Gastrocnemius medialis (tissue), 4 donors: ENCODE measurements around the gene PARD6G. TPM values are rescaled to one million over a fixed set of nuclear protein-coding genes. Genes with fewer than 3 reads are reported as not detected.

Experiments
- ATAC-seq, 2 donors: fragments of 150-250 bp; one replicate each; pipeline ENCODE4 v1.9.1; 2016
- DNase-seq, 2 donors: peaks; one replicate each; pipeline ENCODE4 v3.0.0-alpha.2; 2019
- H3K27ac ChIP-seq, 4 donors: fragments of 200-600 bp; sonication (generic); 1 replicate in 1 of 4; 2 replicates in 3 of 4; pipeline ENCODE4 v1.5.1; 2016 to 2018; ENCODE audit warnings: mild to moderate bottlenecking in 2 of 4, moderate library complexity in 1 of 4
- H3K27me3 ChIP-seq, 3 donors: fragments of 200-600 bp; sonication (generic) in 2 of 3; 1 replicate in 1 of 3; 2 replicates in 2 of 3; pipeline versions ENCODE4 v1.5.1 to v1.6.0; 2016 to 2019; ENCODE audit warnings: mild to moderate bottlenecking in 1 of 3, moderate library complexity in 1 of 3
- H3K36me3 ChIP-seq, 2 donors: fragments of 200-600 bp; sonication (generic) in 1 of 2; one replicate each; pipeline ENCODE4 v1.5.1; 2017 to 2018
- H3K4me1 ChIP-seq, 2 donors: fragments of 200-600 bp; sonication (generic) in 1 of 2; one replicate each; pipeline ENCODE4 v1.5.1; 2016 to 2017; ENCODE audit warnings: mild to moderate bottlenecking in 2 of 2
- H3K4me3 ChIP-seq, 4 donors: fragments of 200-600 bp; sonication (generic) in 3 of 4; 1 replicate in 1 of 4; 2 replicates in 3 of 4; pipeline ENCODE4 v1.5.1; 2016 to 2019; ENCODE audit warnings: mild to moderate bottlenecking in 2 of 4
- H3K9me3 ChIP-seq, 3 donors: fragments of 200-600 bp; sonication (generic) in 2 of 3; 1 replicate in 1 of 3; 2 replicates in 2 of 3; pipeline ENCODE4 v1.5.1; 2016 to 2019
- POLR2A ChIP-seq, 2 donors: fragments of 450-650 bp; IDR thresholded peaks; one replicate each; pipeline ENCODE4 v1.6.1; 2017; ENCODE audit warnings: antibody characterized with exemption in 2 of 2, mild to moderate bottlenecking in 2 of 2, moderate library complexity in 2 of 2
- in situ Hi-C, 4 donors: fragments of 200-750 bp; cut with MboI; loops; one replicate each; pipeline versions ENCODE4 v1.15.0 to v1.8.0; 2017; ENCODE audit warnings: low sequenced_read_pairs in 4 of 4
- intact Hi-C: fragments of 100-400 bp; cut with DNase I; formaldehyde crosslinking; loops from one replicate; pipeline ENCODE4 v1.15.1; 2023; ENCODE audit warnings: low total_unique reads
- total RNA-seq, 4 donors: library from RNA; depleted of rRNA; stranded (reverse); fragments of >200 nt; gene quantifications; one replicate each; pipeline versions ENCODE4 v1.1.0 to v1.2.3, GENCODE V29; 2016
- TF ChIP-seq, protein P1 (sequence below), 5 experiments: fragments of 450-650 bp in 3 of 5; fragments of 200-600 bp in 2 of 5; sonication (generic) in 2 of 5; IDR thresholded peaks in 4 of 5; conservative IDR thresholded peaks in 1 of 5; 1 replicate in 4 of 5; 2 replicates in 1 of 5; pipeline ENCODE4 v1.5.1; 2016 to 2019; ENCODE audit warnings: antibody characterized with exemption in 5 of 5, mild to moderate bottlenecking in 3 of 5, moderate library complexity in 3 of 5

PARD6G gene
- total RNA-seq, 4 donors from 2014 or later: 0.39 to 9.2 (median 0.48) TPM

DNA sequence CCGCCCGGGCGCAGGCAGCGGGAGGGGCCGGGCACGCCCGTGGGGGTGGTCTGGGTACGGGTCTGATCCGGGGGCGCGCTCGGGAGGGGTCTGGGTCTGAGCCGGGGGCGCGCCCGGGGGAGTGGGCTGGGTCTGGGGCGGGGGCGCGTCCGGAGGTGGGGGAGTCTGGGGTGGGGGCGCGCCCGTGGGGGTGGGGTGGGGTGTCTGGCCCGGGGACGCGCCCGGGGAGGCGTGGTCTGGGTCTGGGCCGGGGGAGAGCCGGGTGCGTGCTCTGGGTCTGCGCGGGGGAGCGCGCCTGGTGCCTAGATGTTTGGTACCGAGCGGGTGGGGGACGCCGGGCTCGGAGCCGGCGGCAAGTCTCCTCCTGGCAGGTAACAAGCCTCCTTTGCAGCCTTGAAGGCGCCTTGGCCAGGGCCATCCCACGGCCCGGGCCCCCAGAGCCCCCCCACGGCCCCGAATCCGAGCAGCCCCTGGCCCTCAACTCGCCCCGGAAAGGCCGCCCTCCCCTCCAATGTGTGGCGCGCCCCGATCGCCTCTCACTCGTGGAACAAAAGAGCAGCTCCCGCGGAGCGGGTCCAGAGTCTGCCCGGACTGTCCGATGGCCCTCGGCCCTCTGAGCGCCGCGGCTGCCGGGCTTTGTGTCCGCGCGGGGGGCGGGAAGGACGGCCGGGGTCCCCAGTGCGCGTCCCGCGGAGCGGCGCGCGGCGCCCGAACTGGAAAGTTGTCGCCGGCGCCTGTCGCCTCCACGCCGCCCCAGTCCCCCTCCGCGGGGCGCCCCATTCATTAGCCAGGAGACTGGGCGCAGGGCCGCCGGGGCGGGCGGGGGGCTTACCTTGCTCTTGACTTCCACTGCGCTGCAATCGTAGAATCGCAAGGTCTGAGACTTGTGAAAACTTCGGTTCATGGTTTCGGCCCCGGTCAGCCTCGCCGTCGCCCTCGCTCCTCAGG is 595 bp downstream of the PARD6G start:
- peak; percentile 36 to 55 for ATAC-seq
- intact Hi-C loops: no loop called here
- Histone ChIP-seq H3K4me1 (no peaks in the 10 kb centered on the region), H3K9me3 (no peaks in the 10 kb centered on the region), H3K27me3 (no peaks in the 10 kb centered on the region), H3K36me3 (no peaks in the 10 kb centered on the region), H3K27ac (peak overlapping the region in 1 of 4 donors; percentile 25), H3K4me3 (peak overlapping the region; percentile 67 to 84 (median 73))
- TF ChIP-seq, protein P1, sequence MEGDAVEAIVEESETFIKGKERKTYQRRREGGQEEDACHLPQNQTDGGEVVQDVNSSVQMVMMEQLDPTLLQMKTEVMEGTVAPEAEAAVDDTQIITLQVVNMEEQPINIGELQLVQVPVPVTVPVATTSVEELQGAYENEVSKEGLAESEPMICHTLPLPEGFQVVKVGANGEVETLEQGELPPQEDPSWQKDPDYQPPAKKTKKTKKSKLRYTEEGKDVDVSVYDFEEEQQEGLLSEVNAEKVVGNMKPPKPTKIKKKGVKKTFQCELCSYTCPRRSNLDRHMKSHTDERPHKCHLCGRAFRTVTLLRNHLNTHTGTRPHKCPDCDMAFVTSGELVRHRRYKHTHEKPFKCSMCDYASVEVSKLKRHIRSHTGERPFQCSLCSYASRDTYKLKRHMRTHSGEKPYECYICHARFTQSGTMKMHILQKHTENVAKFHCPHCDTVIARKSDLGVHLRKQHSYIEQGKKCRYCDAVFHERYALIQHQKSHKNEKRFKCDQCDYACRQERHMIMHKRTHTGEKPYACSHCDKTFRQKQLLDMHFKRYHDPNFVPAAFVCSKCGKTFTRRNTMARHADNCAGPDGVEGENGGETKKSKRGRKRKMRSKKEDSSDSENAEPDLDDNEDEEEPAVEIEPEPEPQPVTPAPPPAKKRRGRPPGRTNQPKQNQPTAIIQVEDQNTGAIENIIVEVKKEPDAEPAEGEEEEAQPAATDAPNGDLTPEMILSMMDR (IDR thresholded peaks at IDR 0.05 in 4 of 5, conservative IDR thresholded peaks at IDR 0.05 in 1 of 5): no peak
- no peak for TF ChIP-seq POLR2A (IDR thresholded peaks at IDR 0.05)
- DNase-seq: no peak
- in situ Hi-C loops: no loop called here

DNA sequence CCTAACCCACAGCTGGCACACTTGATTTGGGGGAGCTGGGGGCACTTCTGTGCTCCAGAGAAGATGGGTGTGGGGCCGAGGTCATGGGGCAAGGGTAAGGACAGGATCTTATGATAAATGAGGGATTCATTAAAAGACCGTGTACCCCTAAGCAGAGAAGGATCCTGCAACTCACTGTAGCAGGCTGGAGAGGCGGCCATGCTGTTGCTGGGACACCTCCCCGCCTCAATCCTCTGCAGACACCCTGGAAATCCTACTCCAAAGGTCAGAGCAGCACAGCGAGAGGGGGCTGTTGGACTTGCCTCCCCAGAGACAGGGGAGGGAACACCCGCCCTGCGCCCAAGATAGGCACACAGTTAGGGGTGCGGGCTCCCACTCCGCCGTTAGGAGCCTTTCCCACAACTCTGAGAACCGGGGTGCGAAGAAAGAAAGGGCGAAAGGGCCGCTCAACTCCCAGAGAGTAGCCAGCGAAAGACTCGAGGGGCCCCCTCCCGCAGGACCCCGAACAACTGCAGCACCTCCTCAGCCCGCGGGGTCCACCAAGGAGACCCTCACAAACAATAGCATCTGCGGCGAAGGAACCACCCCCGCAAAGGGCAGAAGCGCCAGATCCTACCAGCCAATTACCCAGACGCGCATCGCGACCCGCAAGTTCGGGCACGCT is 1.4 kb downstream of the PARD6G start:
- Histone ChIP-seq H3K27ac (no peak overlapping the region), H3K4me3 (peak overlapping the region; percentile 67 to 84 (median 73)), H3K4me1 (no peaks in the 10 kb centered on the region), H3K27me3 (no peaks in the 10 kb centered on the region), H3K9me3 (no peaks in the 10 kb centered on the region), H3K36me3 (no peaks in the 10 kb centered on the region)
- TF ChIP-seq, protein P1 (IDR thresholded peaks at IDR 0.05 in 4 of 5, conservative IDR thresholded peaks at IDR 0.05 in 1 of 5): no peak
- no peak for TF ChIP-seq POLR2A (IDR thresholded peaks at IDR 0.05)
- DNase-seq (no peak), ATAC-seq (no peak)
- in situ Hi-C loops: no loop called here
- intact Hi-C loops: no loop called here

GRCh38 chr18:80244956-80245730 is 2.2 kb downstream of the PARD6G start:
- no peak overlapping the region for H3K4me3 ChIP-seq

GRCh38 chr18:80244167-80244566 is 3.1 kb downstream of the PARD6G start:
- H3K27me3 ChIP-seq: no peaks in the 10 kb centered on the region
- H3K36me3 ChIP-seq: no peaks in the 10 kb centered on the region
- H3K27ac ChIP-seq: no peak overlapping the region
- TF ChIP-seq POLR2A (IDR thresholded peaks at IDR 0.05): no peak
- TF ChIP-seq, protein P1 (IDR thresholded peaks at IDR 0.05 in 4 of 5, conservative IDR thresholded peaks at IDR 0.05 in 1 of 5): no peak
- no peaks in the 10 kb centered on the region for H3K4me1 ChIP-seq
- H3K9me3 ChIP-seq: no peaks in the 10 kb centered on the region
- in situ Hi-C loops (no loop called here), intact Hi-C loops (no loop called here)
- DNase-seq (no peak), ATAC-seq (no peak)
- H3K4me3 ChIP-seq: no peak overlapping the region

More at GRCh38 chr18:80244956-80245730, 2.2 kb downstream of the PARD6G start:
- no peaks in the 10 kb centered on the region for H3K36me3 ChIP-seq
- no peaks in the 10 kb centered on the region for H3K4me1 ChIP-seq
- ATAC-seq (no peak), DNase-seq (no peak)
- no peak for TF ChIP-seq POLR2A (IDR thresholded peaks at IDR 0.05)
- TF ChIP-seq, protein P1 (IDR thresholded peaks at IDR 0.05 in 4 of 5, conservative IDR thresholded peaks at IDR 0.05 in 1 of 5): no peak
- in situ Hi-C loops (no loop called here), intact Hi-C loops (no loop called here)
- H3K9me3 ChIP-seq: no peaks in the 10 kb centered on the region
- no peaks in the 10 kb centered on the region for H3K27me3 ChIP-seq
- no peak overlapping the region for H3K27ac ChIP-seq
